ENCODE measurements around the gene HIP1. TPM values are rescaled to one million over a fixed set of nuclear protein-coding genes. Genes with fewer than 3 reads are reported as not detected.

Gene HIP1
- 3.7 TPM in 2 replicates for total RNA-seq (ENCODE audit: low replicate concordance)

GRCh38 chr7:75738604-75738974 is at the start of gene HIP1:
Gene HIP1 (minus strand): TSS chr7:75738941. CDS start chr7:75738920, 21 bp downstream.

DNA sequence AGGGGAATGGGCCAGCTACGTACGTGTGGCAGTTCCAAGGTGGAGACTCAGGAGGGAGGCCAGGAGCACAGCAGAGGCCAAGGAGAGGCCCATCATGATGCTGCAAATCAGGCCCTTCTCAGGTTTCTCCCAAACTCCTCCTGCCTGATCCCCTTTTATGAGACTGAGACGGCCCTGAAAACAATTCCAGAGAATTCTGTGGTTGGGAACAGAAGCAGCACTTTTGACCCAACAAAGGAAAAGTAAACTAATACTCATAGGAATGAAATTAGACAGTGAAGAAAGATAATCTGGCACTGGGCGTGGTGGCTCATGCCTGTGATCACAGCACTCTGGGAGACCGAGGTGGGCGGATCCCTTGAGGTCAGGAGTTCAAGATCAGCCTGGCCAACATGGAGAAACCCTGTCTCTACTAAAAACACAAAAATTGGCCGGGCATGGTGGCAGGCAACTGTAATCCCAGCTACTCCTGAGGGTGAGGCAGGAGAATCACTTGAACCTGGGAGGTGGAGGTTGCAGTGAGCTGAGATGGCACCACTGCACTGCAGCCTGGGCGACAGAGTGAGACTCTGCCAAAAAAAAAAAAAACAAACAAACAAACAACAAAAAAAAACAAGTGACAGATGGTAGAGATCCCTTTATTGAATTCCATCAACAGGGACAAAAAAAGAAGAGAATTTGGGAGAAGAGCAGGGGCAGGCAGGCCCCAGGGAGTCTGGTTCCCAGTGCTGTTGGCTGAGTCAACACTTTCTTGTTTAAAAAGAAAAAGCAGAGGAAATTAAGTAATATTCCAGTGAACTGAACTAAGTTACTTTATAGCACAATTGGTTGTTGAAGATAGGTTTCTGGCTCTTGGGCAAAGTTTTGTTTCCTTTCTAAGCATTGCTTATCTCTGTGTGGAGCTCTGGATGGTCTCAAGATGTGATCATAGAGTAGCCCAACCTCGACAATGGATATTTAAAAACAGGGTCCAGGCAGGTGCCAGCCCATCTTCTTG is 33.6 kb upstream of the HIP1 start, which contains the start of gene CCL26:
Gene CCL26 (minus strand): TSS at position 131 of the 997 bp plus-strand sequence. CDS start 35 bp downstream, at position 96.

GRCh38 chr7:75492020-75492419 is 246.7 kb downstream of the HIP1 start, which contains the start of gene SPDYE5:
Gene SPDYE5 (plus strand): TSS chr7:75492320. CDS start chr7:75494048, 1,728 bp downstream.

DNA sequence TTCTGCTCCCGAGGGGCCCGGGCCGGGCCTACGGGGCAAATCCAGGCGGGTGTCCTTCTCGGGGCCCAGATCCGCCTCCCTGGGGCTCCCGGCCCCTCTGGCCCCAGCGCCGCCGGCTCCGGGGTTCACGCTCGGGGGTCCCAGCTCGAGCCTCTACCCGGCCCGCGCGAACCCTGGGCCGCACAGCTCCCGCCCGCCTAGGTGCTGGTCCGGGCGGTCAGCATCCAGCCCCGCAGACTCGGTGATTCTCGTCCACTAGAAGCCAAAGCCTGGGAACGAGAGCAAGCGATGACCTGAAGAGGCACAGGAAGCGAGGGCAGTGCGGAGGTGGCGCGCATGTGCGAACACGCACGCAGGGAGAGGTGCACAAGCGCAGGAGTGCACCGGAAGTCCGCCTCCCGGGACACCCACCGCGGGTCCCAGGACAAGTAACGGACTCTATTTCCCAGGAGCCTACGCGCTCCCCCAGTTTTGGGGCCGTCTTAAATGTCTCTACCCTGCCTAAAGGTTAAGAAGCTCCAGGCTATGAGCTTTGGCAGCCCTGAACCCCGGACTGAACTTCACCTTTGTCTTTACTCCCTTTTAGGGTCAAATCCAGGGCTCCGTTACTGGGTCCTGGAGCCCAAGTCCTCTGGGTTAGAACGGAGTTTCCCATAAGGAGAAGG is 252.6 kb downstream of the HIP1 start, which contains the start of gene POM121C:
Gene POM121C (minus strand): TSS at position 321 of the 665 bp plus-strand sequence. CDS start 44,803 bp downstream, outside the sequence.

Other genes with a start within 250 kb of the HIP1 start
- 0.12 TPM in 1 of 2 replicates, not detected in the other for gene SPDYE5, start 246.6 kb downstream of the HIP1 start, total RNA-seq (ENCODE audit: low replicate concordance)
- 1.4 TPM in 2 replicates for gene CCL26, start 33.3 kb upstream of the HIP1 start, total RNA-seq (ENCODE audit: low replicate concordance)
- not detected in 2 replicates for gene CCL24, start 74.9 kb upstream of the HIP1 start, total RNA-seq (ENCODE audit: low replicate concordance)
- gene RHBDD2, start 140.1 kb upstream of the HIP1 start, total RNA-seq (ENCODE audit: low replicate concordance): 8.3 and 14.9 TPM in 2 replicates
- gene POR, start 176.2 kb upstream of the HIP1 start, total RNA-seq (ENCODE audit: low replicate concordance): 57.3 and 309 TPM in 2 replicates

Data from smooth muscle cell of the coronary artery (primary cell).